Fibroblast of lung (primary cell): ENCODE measurements around the gene UBE2E2.

Experiments used
- EZH2 ChIP-seq: IDR thresholded peaks from 2 replicates; pipeline ENCODE4 v1.5.1; 2012; ENCODE audit warnings: low read length, control low read depth, mild to moderate bottlenecking; ENCODE audit errors: missing control alignments
- TF ChIP-seq, protein P1 (sequence below), 2 donors: IDR thresholded peaks in 1 of 2; conservative IDR thresholded peaks in 1 of 2; 1 replicate in 1 of 2; 2 replicates in 1 of 2; pipeline ENCODE4 v1.5.1; 2011 to 2012; ENCODE audit warnings: low read length in 2 of 2, control low read depth in 1 of 2, inconsistent platforms in 1 of 2, low read depth in 1 of 2, mild to moderate bottlenecking in 1 of 2

GRCh38 chr3:23331141-23331935 lies 128.2 kb downstream of the UBE2E2 start:
- TF ChIP-seq, protein P1, sequence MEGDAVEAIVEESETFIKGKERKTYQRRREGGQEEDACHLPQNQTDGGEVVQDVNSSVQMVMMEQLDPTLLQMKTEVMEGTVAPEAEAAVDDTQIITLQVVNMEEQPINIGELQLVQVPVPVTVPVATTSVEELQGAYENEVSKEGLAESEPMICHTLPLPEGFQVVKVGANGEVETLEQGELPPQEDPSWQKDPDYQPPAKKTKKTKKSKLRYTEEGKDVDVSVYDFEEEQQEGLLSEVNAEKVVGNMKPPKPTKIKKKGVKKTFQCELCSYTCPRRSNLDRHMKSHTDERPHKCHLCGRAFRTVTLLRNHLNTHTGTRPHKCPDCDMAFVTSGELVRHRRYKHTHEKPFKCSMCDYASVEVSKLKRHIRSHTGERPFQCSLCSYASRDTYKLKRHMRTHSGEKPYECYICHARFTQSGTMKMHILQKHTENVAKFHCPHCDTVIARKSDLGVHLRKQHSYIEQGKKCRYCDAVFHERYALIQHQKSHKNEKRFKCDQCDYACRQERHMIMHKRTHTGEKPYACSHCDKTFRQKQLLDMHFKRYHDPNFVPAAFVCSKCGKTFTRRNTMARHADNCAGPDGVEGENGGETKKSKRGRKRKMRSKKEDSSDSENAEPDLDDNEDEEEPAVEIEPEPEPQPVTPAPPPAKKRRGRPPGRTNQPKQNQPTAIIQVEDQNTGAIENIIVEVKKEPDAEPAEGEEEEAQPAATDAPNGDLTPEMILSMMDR (conservative IDR thresholded peaks at IDR 0.05 in 1 of 2, IDR thresholded peaks at IDR 0.05 in 1 of 2; ENCODE audit: low read depth in 1 of 2, low read length in 2 of 2), result no peak
- no peak for TF ChIP-seq EZH2
